Pancreas (tissue), 10 donors: ENCODE data around the gene MAP7. TPM values are rescaled to one million over a fixed set of nuclear protein-coding genes. Genes with fewer than 3 reads are reported as not detected.

Experiments used
- ATAC-seq, 4 donors: fragments of 200-7000 bp; cut with Tn5 transposase; one replicate each; pipeline versions ENCODE4 v1.8.0 to v1.9.1; 2020; ENCODE audit warnings: mild to moderate bottlenecking in 4 of 4, moderate library complexity in 4 of 4
- DNase-seq, 6 donors: peaks; one replicate each; pipeline ENCODE4 v3.0.0-alpha.2; 2020
- FAIRE-seq: peaks from 2 replicates; lab custom pipeline; 2012; peaks lifted over from hg19 to GRCh38; lab: Jason Lieb, UNC
- H3K27ac ChIP-seq, 4 donors: fragments of 200-600 bp; sonication (generic); 1 replicate in 3 of 4; 2 replicates in 1 of 4; pipeline versions ENCODE4 v1.5.0 to v1.8.0; 2020
- H3K27me3 ChIP-seq, 4 donors: fragments of 200-600 bp; one replicate each; pipeline ENCODE4 v1.8.0; 2021
- H3K36me3 ChIP-seq, 3 donors: fragments of 200-600 bp; sonication (generic) in 1 of 3; one replicate each; pipeline versions ENCODE4 v1.5.0 to v1.8.0; 2020 to 2021
- H3K4me1 ChIP-seq, 3 donors: fragments of 200-600 bp; one replicate each; pipeline ENCODE4 v1.8.0; 2021
- H3K4me3 ChIP-seq, 4 donors: fragments of 200-600 bp; sonication (generic) in 2 of 4; one replicate each; pipeline versions ENCODE4 v1.5.0 to v1.8.0; 2020 to 2021
- H3K9me3 ChIP-seq, 4 donors: fragments of 200-600 bp; one replicate each; pipeline ENCODE4 v1.8.0; 2021
- WGBS, 2 donors: extraction: QIAGEN DNeasy Blood & Tissue Kit; methylation state at CpG; one replicate each; pipeline ENCODE4 v1.1.7; 2013; 5-methylcytosine and 5-hydroxymethylcytosine counted together
- intact Hi-C, 3 donors: fragments of 100-400 bp; cut with DNase I; formaldehyde crosslinking; loops; one replicate each; pipeline versions ENCODE4 v1.11.1 to v1.14.2; 2022
- polyA plus RNA-seq, 2 donors: library from polyadenylated mRNA; stranded (reverse); fragments of 200-250 nt; gene quantifications; one replicate each; pipeline ENCODE4 v1.2.3, GENCODE V29; 2013
- total RNA-seq, 6 donors: library from RNA; stranded (reverse); fragmentation: NEBNext Ultra II Directional in 4 of 6; extraction: Animal tissue kit (Norgen Biotek cat#: 25700) in 4 of 6; gene quantifications; one replicate each; pipeline versions ENCODE4 v1.2.1 to v1.2.4, GENCODE V29; 2021 to 2023
- TF ChIP-seq, protein P1 (sequence below), 4 donors: fragments of 200-600 bp; sonication (generic) in 3 of 4; IDR thresholded peaks; one replicate each; pipeline versions ENCODE4 v1.5.0 to v1.8.0; 2021; ENCODE audit warnings: antibody characterized with exemption in 4 of 4
- donor health status: healthy with polysubstance abuse.
- donor health status: DM: no; HTN: no; CAD: no; lungs with moderate emphysema.
- donor health status: DM: no; HTN: no; CAD: no.
- donor health status: control.
- donor health status: control.
- donor health status: Bipolar disorder and iron deficiency.
- donor health status: DM: yes; HTN: yes; CAD: no.
- donor health status: DM: no; HTN: no; CAD: no.
- donor health status: DM: no; HTN: no; CAD: no.
- donor health status: DM: yes; HTN: yes; CAD: no.

The MAP7 gene
- total and polyA plus RNA-seq, 8 donors, result 10.7 to 37.9 (median 24.9) TPM

- Histone ChIP-seq H3K27me3 (no peaks in the 10 kb centered on the region), H3K27ac (no peak overlapping the region), H3K36me3 (no peaks in the 10 kb centered on the region), H3K9me3 (no peaks in the 10 kb centered on the region), H3K4me3 (no peak overlapping the region), H3K4me1 (no peaks in the 10 kb centered on the region)
- FAIRE-seq, result no peak
- TF ChIP-seq, protein P1, sequence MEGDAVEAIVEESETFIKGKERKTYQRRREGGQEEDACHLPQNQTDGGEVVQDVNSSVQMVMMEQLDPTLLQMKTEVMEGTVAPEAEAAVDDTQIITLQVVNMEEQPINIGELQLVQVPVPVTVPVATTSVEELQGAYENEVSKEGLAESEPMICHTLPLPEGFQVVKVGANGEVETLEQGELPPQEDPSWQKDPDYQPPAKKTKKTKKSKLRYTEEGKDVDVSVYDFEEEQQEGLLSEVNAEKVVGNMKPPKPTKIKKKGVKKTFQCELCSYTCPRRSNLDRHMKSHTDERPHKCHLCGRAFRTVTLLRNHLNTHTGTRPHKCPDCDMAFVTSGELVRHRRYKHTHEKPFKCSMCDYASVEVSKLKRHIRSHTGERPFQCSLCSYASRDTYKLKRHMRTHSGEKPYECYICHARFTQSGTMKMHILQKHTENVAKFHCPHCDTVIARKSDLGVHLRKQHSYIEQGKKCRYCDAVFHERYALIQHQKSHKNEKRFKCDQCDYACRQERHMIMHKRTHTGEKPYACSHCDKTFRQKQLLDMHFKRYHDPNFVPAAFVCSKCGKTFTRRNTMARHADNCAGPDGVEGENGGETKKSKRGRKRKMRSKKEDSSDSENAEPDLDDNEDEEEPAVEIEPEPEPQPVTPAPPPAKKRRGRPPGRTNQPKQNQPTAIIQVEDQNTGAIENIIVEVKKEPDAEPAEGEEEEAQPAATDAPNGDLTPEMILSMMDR (IDR thresholded peaks at IDR 0.05), result no peak
- WGBS, 2 donors, result 85 to 89% methylated on average over 5 of the region's 5 CpGs
- DNase-seq, result no peak
- intact Hi-C loops, result no loop called here
- ATAC-seq, result peak in 2 of 4 donors; percentile 28 to 47
Observed at GRCh38 chr6:136415351-136416007, 134.7 kb downstream of the MAP7 start.

DNA sequence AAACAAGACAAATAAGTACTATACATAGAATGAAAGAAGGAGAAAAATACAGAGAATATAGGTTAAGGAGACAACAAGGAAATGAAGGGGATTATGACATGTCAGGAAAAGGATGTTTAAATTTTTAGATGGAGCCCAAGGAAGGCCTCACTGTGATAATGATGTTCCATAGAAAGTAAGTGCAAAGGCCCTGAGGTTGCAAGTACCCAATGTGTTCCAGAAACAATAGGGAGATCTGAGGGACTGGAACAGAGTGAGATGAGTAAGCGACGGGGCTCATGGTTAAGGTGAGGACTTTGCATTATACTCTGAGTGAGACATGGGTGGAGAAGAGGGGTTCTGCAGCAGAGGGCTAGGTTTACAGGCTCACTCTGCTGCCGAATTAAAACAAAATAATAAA is 137.8 kb downstream of the MAP7 start:
- TF ChIP-seq, protein P1 (IDR thresholded peaks at IDR 0.05), result no peak
- H3K4me3 ChIP-seq, result no peak overlapping the region
- H3K36me3 ChIP-seq, result no peaks in the 10 kb centered on the region
- no peaks in the 10 kb centered on the region for H3K27me3 ChIP-seq
- 99% methylated on average over 3 of the region's 3 CpGs for WGBS, 2 donors
- FAIRE-seq (no peak), DNase-seq (no peak), ATAC-seq (no peak)
- no peak overlapping the region for H3K27ac ChIP-seq
- no peaks in the 10 kb centered on the region for H3K9me3 ChIP-seq
- H3K4me1 ChIP-seq, result peaks cover 0 to 4% (median 0%) of the 10 kb centered on the region in 3 donors
- intact Hi-C loops, result no loop called here

DNA sequence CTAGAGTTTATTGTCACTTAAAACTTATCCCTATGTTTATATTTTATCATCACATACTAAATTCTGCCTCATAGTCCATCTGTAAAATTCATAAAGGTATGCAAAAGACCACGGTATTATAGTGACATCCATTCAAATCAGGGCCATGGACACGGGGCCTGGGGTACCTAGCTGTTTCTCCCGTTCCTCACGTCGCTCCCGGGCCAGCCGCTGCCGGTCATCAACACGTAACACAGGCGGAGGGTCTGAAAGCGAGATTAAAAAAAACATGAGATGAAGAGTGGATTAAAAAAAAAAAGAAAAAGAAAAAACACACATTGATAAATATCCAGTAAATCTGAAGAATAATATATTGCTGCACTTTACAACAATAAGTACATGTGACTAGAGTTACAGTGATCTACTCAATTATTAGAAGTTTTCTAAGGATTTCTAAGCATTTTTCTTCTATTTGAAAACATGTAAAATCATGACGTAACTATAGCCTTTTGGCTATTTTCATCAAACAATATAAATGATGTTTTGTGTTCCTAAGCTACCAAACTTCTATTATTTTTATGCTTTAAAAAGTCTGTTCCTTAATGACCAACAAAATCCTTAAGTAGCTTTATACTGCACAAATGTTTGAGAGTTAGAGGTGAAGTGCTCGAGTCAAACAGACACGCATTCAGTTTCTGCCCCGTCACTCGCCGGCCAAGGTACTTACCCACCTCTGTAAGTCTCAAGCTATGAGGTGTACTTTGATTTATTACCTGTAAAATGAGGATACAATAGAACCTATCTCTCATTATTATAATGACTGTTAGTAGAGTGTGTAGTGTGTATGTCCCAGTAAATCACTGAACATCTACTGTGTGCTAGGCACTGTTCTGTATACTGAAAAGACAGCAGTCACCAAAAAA is 138.5 kb downstream of the MAP7 start:
- TF ChIP-seq, protein P1 (IDR thresholded peaks at IDR 0.05), result no peak
- DNase-seq, result no peak
- Histone ChIP-seq H3K4me3 (no peak overlapping the region), H3K27me3 (no peaks in the 10 kb centered on the region), H3K4me1 (peaks cover 0 to 4% (median 0%) of the 10 kb centered on the region in 3 donors), H3K36me3 (no peaks in the 10 kb centered on the region), H3K27ac (no peak overlapping the region), H3K9me3 (no peaks in the 10 kb centered on the region)
- WGBS, 2 donors, result 97% methylated on average over 17 of the region's 17 CpGs
- no peak for FAIRE-seq
- intact Hi-C loops, result no loop called here
- ATAC-seq, result no peak

GRCh38 chr6:136411025-136411325 is 139.2 kb downstream of the MAP7 start:
- DNase-seq (no peak), ATAC-seq (no peak), FAIRE-seq (no peak)
- Histone ChIP-seq H3K36me3 (no peaks in the 10 kb centered on the region), H3K4me3 (no peak overlapping the region), H3K4me1 (peaks cover 0 to 4% (median 0%) of the 10 kb centered on the region in 3 donors), H3K27ac (no peak overlapping the region), H3K9me3 (no peaks in the 10 kb centered on the region), H3K27me3 (no peaks in the 10 kb centered on the region)
- intact Hi-C loops, result no loop called here
- TF ChIP-seq, protein P1 (IDR thresholded peaks at IDR 0.05), result no peak
- 38 to 40% methylated on average over 1 of the region's 1 CpG for WGBS, 2 donors
